Tibial nerve (tissue), 4 donors: ENCODE measurements around the gene MAML2.

Experiments used
- EP300 ChIP-seq, 2 donors: sonication (generic); formaldehyde crosslinking; IDR thresholded peaks; one replicate each; pipeline ENCODE4 v1.6.1; 2017; ENCODE audit warnings: antibody characterized with exemption in 2 of 2, mild to moderate bottlenecking in 1 of 2
- POLR2A ChIP-seq, 2 donors: fragments of 450-650 bp; IDR thresholded peaks; one replicate each; pipeline ENCODE4 v1.6.1; 2017; ENCODE audit warnings: antibody characterized with exemption in 2 of 2, mild to moderate bottlenecking in 2 of 2, moderate library complexity in 2 of 2
- TF ChIP-seq, protein P1 (sequence below), 5 experiments: fragments of 200-600 bp in 3 of 5; fragments of 450-650 bp in 2 of 5; sonication (generic) in 3 of 5; IDR thresholded peaks; one replicate each; pipeline ENCODE4 v1.5.1; 2016 to 2019; ENCODE audit warnings: antibody characterized with exemption in 5 of 5, mild to moderate bottlenecking in 3 of 5, moderate library complexity in 2 of 5

DNA sequence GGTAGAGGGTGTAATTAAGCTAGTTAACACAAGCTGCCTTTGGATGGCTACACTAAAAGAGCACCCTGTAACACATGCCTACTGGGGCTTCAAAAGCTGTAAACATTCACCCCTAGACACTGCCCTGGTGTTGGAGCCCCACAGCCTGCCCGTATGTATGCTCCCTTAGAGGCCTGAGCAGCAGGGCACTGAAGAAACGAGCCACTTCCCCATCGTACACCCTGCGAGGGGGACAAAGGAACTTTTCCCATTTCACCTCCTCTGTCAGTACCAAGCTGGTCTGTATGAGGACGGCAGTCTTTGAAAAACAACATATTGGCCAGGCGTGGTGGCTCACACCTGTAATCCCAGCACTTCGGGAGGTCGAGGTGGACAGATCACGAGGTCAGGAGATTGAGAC, 77.0 kb downstream of the MAML2 start:
- TF ChIP-seq EP300 (IDR thresholded peaks at IDR 0.05) (no peak), POLR2A (IDR thresholded peaks at IDR 0.05) (no peak)
- TF ChIP-seq, protein P1, sequence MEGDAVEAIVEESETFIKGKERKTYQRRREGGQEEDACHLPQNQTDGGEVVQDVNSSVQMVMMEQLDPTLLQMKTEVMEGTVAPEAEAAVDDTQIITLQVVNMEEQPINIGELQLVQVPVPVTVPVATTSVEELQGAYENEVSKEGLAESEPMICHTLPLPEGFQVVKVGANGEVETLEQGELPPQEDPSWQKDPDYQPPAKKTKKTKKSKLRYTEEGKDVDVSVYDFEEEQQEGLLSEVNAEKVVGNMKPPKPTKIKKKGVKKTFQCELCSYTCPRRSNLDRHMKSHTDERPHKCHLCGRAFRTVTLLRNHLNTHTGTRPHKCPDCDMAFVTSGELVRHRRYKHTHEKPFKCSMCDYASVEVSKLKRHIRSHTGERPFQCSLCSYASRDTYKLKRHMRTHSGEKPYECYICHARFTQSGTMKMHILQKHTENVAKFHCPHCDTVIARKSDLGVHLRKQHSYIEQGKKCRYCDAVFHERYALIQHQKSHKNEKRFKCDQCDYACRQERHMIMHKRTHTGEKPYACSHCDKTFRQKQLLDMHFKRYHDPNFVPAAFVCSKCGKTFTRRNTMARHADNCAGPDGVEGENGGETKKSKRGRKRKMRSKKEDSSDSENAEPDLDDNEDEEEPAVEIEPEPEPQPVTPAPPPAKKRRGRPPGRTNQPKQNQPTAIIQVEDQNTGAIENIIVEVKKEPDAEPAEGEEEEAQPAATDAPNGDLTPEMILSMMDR (IDR thresholded peaks at IDR 0.05), result no peak
